GM10266 (cell line): ENCODE data around the gene C9orf50.
A peak's percentile ranks its signal among the peaks of the same experiment; 100 is the strongest.

ENCODE experiments used
- DNase-seq: peaks from one replicate; pipeline ENCODE4 v3.0.0; 2012; ENCODE audit errors: extremely low spot score
- CTCF ChIP-seq: IDR thresholded peaks from 2 replicates; pipeline ENCODE4 v1.5.1; 2012; ENCODE audit warnings: mild to moderate bottlenecking, low read depth; ENCODE audit not compliant: control insufficient read depth, insufficient read depth; ENCODE audit errors: missing control alignments

C9orf50 gene

DNA sequence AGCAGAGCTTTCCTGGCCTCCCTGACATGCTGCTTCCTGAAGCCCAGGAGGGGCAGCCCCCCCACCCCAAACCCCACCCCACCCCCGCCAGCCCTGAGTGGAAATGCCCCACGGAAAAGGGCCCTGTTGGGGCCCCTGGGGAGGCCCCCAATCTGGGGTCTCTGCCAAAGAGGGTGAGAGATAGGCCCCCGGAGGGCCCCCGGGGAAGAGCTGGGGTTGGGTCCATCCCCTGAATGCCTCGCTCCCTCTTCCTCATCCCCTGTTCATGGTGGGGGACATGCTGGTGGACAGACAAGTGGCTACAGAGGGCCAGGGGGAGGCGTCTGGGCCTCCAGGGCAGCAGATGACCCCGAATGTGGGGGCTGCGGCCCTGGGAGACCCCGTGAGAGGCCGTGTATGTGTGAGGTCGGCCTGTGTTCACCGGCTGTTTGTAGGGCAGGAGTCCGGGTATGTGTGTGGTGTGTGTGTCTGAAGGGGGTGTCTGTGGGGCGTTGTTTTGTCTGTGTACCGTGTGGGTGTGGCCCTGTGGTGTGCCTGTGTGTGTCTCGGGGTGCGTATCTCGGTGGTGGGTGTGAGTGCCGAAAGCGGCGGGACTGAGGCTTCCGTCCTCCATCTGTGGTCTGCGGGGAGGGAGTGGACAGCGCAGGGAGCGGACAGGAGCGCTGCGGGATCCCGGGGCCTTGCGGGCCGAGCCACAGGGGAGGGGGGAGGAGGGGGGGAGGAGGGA is 11.3 kb downstream of the C9orf50 start:
- TF ChIP-seq CTCF = no peak
- peak; percentile 76 for DNase-seq

DNA sequence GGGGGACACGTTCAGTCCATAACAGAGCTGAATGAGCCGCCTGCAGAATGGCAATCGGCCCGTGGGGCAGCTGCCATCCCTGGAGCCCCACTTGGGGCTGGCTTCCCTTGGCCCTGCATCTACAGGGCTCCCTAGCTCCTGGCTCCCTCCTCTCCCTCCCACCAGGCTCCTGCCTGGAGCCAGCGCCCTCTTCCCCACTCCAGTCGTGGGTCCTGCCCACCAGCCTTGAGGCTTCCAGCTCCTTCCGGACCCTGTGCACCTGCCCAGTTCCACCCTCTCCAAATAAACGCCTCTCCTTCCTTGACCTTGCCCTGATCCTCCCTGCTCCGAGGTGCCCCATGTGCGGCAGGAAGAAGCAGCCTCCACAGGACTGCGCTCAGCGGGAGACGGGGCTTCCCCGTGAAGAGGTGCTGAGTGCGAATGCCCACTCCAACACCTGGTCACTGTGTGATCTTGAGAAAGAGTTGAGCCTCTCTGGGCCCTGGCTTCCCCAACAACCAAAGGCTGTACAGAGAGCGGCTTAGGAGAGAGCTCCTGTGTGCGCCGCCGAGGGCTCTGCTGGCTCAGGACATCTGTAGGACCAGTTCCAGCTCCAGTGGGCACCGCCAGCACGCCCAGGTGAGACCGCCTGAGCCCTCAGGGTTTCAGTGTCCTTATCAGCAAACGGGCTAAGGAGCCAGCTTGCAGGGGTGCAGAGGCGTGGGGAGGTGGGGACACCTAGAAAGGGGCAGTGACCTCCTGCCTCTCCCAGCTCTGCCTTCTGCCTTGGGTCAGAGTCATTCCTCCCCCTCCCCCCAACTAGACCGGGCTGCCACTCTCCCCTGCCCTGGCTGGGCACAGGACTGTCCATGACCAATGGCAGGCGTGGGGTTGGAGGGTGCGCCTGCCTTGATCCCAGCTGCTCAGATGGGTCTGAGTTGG is 12.1 kb downstream of the C9orf50 start:
- no peak for TF ChIP-seq CTCF
- no peak for DNase-seq

DNA sequence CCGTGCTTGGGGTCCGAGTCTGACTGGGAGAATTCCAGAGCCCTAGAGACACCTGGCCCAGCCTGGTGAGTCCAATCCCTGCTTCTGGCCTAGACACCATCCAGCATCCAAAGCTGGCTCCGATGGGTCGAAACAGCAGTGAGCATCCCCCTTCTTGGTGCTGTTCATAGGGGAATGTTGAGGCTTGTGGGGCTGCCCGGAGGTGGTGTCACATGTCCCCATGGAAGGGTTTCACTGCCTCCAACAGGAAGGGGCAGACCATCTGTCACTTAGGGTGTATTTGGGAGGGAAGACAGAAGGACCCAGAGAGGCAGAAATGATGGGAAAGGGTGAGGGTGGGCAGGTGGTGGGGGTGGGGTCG is 13.9 kb downstream of the C9orf50 start:
- TF ChIP-seq CTCF = no peak
- DNase-seq = no peak

- no peak for TF ChIP-seq CTCF
- no peak for DNase-seq
These were observed 14.5 kb downstream of the C9orf50 start for GRCh38 chr9:129606161-129607026.

DNA sequence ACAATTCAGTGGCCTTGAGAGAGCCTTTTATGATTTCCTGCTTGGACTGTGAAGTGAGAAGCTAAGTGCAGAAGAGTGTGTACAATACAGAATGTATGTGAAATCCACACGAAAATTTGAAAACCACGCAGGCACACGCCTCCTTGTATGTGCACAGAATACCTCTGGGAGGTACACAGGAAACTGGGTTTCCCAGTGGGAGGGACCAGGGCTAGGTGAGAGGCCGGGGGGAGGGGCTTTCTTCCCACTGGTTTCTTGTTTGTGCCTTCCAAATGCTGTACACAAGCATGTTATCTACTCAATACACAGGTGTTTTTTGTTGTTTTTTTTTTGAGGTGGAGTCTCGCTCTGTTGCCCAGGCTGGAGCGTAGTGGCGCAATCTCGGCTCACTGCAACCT is 16.1 kb downstream of the C9orf50 start:
- no peak for DNase-seq
- TF ChIP-seq CTCF = no peak

DNA sequence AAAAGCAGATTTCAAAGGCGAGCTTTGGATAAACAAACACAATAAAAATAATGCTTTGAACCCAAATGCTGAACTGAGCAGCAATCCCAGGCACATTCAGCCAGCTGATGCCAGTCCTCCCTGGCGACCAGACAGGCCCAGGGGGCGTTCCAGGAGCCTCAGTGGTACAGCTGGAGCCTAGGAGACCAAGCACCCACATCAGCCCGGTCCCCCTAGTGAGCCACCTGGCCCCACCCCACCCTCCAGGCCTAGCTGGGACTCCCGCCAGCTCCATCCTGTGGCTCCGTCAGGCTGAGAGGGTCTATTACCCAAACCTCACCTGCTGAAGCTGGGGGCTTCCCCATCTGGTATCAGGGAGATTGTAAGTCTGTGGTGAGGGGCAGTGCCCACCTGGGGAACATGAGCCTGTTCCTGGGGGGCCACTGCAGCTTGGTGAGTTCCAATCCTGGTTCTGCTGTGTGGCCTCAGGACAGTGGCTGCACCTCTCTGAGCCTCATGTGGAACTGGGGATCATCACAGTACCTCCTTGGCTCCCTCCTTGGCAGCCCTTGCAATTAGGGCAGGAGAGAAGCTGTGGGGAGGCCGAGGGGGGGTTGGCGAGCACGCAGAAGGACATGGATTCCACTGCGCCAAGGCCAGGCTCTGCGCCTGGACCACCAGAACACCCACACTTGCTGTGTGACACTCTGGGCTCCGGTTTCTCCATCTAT is 16.7 kb downstream of the C9orf50 start:
- no peak for TF ChIP-seq CTCF
- DNase-seq = no peak
